Psoas muscle (tissue), 8 donors: ENCODE measurements around the gene CPOX. TPM values are rescaled to one million over a fixed set of nuclear protein-coding genes. Genes with fewer than 3 reads are reported as not detected.

Experiments
- ATAC-seq, 4 donors: fragments of 200-7000 bp; cut with Tn5 transposase; one replicate each; pipeline ENCODE4 v1.9.1; 2020; ENCODE audit warnings: moderate library complexity in 3 of 4, mild to moderate bottlenecking in 2 of 4
- DNase-seq, 2 donors: peaks; one replicate each; pipeline ENCODE4 v3.0.0-alpha.2; 2020
- H3K27ac ChIP-seq: fragments of 200-600 bp; one replicate; pipeline ENCODE4 v1.8.0; 2022
- H3K27me3 ChIP-seq, 3 donors: fragments of 200-600 bp in 1 of 3; one replicate each; pipeline versions ENCODE4 v1.6.1 to v1.8.0; 2013 to 2022; ENCODE audit warnings: low read length in 2 of 3, mild to moderate bottlenecking in 2 of 3, moderate library complexity in 1 of 3; ENCODE audit not compliant: insufficient read depth in 3 of 3
- H3K36me3 ChIP-seq, 2 donors: fragments of 200-600 bp in 1 of 2; one replicate each; pipeline versions ENCODE4 v1.6.1 to v1.8.0; 2013 to 2022; ENCODE audit warnings: low read depth in 1 of 2, mild to moderate bottlenecking in 1 of 2, moderate library complexity in 1 of 2; ENCODE audit not compliant: insufficient read depth in 1 of 2
- H3K4me1 ChIP-seq: fragments of 200-600 bp; one replicate; pipeline ENCODE4 v1.8.0; 2022
- H3K4me3 ChIP-seq: fragments of 200-600 bp; one replicate; pipeline ENCODE4 v1.8.0; 2022; ENCODE audit warnings: mild to moderate bottlenecking
- H3K9me3 ChIP-seq: fragments of 200-600 bp; one replicate; pipeline ENCODE4 v1.8.0; 2022
- CTCF ChIP-seq: fragments of 200-600 bp; IDR thresholded peaks from one replicate; pipeline ENCODE4 v1.8.0; 2022; ENCODE audit warnings: antibody characterized with exemption
- WGBS, 3 donors: extraction: QIAGEN DNeasy Blood & Tissue Kit; methylation state at CpG; one replicate each; pipeline versions ENCODE4 v1.1.6 to v1.1.7; 2013; 5-methylcytosine and 5-hydroxymethylcytosine counted together
- intact Hi-C, 2 donors: fragments of 100-400 bp; cut with DNase I; formaldehyde crosslinking; loops; one replicate each; pipeline versions ENCODE4 v1.11.0 to v1.14.2; 2022
- polyA plus RNA-seq, 3 donors: library from polyadenylated mRNA; stranded (reverse); fragments of 200-250 nt; gene quantifications; one replicate each; pipeline ENCODE4 v1.2.3, GENCODE V29; 2013
- total RNA-seq, 4 donors: library from RNA; stranded (reverse); fragmentation: NEBNext Ultra II Directional in 2 of 4; extraction: Animal tissue kit (Norgen Biotek cat#: 25700) in 2 of 4; gene quantifications; one replicate each; pipeline versions ENCODE4 v1.2.1 to v1.2.4, GENCODE V29; 2021 to 2023
- donor health status: healthy with polysubstance abuse.
- donor health status: DM: no; HTN: no; CAD: no; lungs with moderate emphysema.
- donor health status: Bipolar disorder and iron deficiency.
- donor health status: healthy.
- donor health status: DM: yes; HTN: yes; CAD: no.
- donor health status: DM: no; HTN: no; CAD: no.
- donor health status: DM: no; HTN: no; CAD: no.
- donor health status: DM: yes; HTN: yes; CAD: no.

CPOX gene
- total and polyA plus RNA-seq, 7 donors = 5.8 to 16.4 (median 7.1) TPM

GRCh38 chr3:98612587-98612986, 19.2 kb upstream of the CPOX start:
- 72 to 81% (median 78%) methylated on average over 5 of the region's 5 CpGs for WGBS, 3 donors
- DNase-seq = no peak
- Histone ChIP-seq H3K9me3 (no peaks in the 10 kb centered on the region), H3K36me3 (no peaks in the 10 kb centered on the region), H3K4me1 (no peaks in the 10 kb centered on the region), H3K4me3 (no peak overlapping the region), H3K27me3 (no peaks in the 10 kb centered on the region), H3K27ac (no peak overlapping the region)
- peak in 1 of 4 donors; percentile 44 for ATAC-seq
- TF ChIP-seq CTCF = no peak
- intact Hi-C loops = no loop called here

- Histone ChIP-seq H3K4me3 (no peak overlapping the region), H3K9me3 (no peaks in the 10 kb centered on the region), H3K36me3 (no peaks in the 10 kb centered on the region), H3K27ac (no peak overlapping the region), H3K27me3 (no peaks in the 10 kb centered on the region), H3K4me1 (no peaks in the 10 kb centered on the region)
- intact Hi-C loops = no loop called here
- ATAC-seq (no peak), DNase-seq (no peak)
- 63 to 95% (median 67%) methylated on average over 2 of the region's 2 CpGs for WGBS, 3 donors
- TF ChIP-seq CTCF = no peak
Measured at GRCh38 chr3:98608029-98608428, 14.6 kb upstream of the CPOX start.

GRCh38 chr3:98603580-98603979, 10.2 kb upstream of the CPOX start:
- Histone ChIP-seq H3K4me1 (no peaks in the 10 kb centered on the region), H3K36me3 (no peaks in the 10 kb centered on the region), H3K9me3 (no peaks in the 10 kb centered on the region), H3K27me3 (no peaks in the 10 kb centered on the region), H3K27ac (no peak overlapping the region), H3K4me3 (no peak overlapping the region)
- DNase-seq (no peak), ATAC-seq (no peak)
- TF ChIP-seq CTCF = no peak
- intact Hi-C loops = loop anchor here (2.0 to 5.0 kb wide), 5 partner anchors 194 to 394 kb away; no protein-coding TSS in a partner anchor

- Histone ChIP-seq H3K9me3 (no peaks in the 10 kb centered on the region), H3K27me3 (no peaks in the 10 kb centered on the region), H3K27ac (no peak overlapping the region), H3K4me1 (no peaks in the 10 kb centered on the region), H3K36me3 (no peaks in the 10 kb centered on the region), H3K4me3 (no peak overlapping the region)
- ATAC-seq (peak; percentile 63 to 88 (median 66)), DNase-seq (no peak)
- intact Hi-C loops = loop anchor here (2.0 to 5.0 kb wide), 5 partner anchors 195 to 395 kb away; no protein-coding TSS in a partner anchor
- peak; percentile 74 for TF ChIP-seq CTCF
- WGBS, 3 donors = 4 to 10% (median 8%) methylated on average over 4 of the region's 4 CpGs
Measured at GRCh38 chr3:98602078-98602678, 8.8 kb upstream of the CPOX start.

GRCh38 chr3:98601180-98601579, 7.8 kb upstream of the CPOX start:
- TF ChIP-seq CTCF = no peak
- H3K27ac ChIP-seq = no peak overlapping the region
- no peaks in the 10 kb centered on the region for H3K9me3 ChIP-seq
- H3K27me3 ChIP-seq = no peaks in the 10 kb centered on the region
- 80 to 86% (median 82%) methylated on average over 2 of the region's 2 CpGs for WGBS, 3 donors
- intact Hi-C loops = loop anchor here (5.0 kb wide), 4 partner anchors 196 to 396 kb away; no protein-coding TSS in a partner anchor
- no peaks in the 10 kb centered on the region for H3K36me3 ChIP-seq
- H3K4me3 ChIP-seq = no peak overlapping the region
- ATAC-seq = no peak
- DNase-seq = no peak
- H3K4me1 ChIP-seq = no peaks in the 10 kb centered on the region
